AG09309 (cell line): ENCODE results near the gene GBX1.

ENCODE experiments used
- DNase-seq: peaks from one replicate; pipeline ENCODE4 v3.0.0-alpha.2; 2010; ENCODE audit warnings: low read depth
- H3K4me3 ChIP-seq: 2 replicates; pipeline ENCODE4 v1.5.1; 2011; ENCODE audit warnings: mild to moderate bottlenecking, low read depth, low read length, moderate library complexity; ENCODE audit not compliant: control insufficient read depth
- CTCF ChIP-seq: IDR thresholded peaks from 2 replicates; pipeline ENCODE4 v1.5.1; 2011; ENCODE audit warnings: mild to moderate bottlenecking, low read depth, low read length, inconsistent platforms; ENCODE audit not compliant: insufficient read depth, control insufficient read depth; ENCODE audit errors: missing control alignments

The GBX1 gene

DNA sequence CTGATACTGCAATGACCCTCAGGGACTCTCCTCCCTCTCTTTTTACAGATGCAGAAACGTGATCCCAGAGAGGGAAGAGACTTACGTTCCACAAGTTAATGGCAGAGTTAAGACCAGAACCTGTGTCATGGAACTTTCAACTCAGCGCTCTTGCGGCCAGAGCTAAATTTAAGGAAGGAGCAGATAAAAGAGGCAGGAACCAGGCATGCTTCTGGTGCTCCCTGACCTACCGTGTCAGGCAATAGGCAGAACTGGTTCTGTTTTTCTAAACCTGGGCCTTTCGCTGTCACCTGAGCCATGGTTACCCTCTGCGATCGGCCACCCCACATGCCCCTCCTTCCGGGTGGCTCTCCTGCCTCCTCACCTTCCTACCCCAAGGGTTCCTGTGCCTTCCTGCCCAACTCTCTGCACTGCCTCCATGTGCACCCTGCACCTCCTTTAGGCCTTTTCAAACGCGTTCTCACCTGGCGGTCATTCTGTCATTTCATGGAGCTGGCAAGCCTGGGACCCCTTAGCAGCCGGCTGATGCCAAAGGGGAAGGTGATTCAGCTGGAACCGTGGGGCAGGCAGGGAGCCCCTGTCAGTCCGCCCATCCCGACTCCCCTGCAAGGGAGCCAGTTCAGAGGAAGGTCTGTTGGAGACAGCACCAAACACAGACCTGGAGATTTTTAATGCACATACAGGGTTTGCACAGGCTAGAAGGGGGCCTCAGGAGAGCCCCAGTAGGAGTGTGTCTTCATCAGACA, 7.7 kb upstream of the GBX1 start:
- DNase-seq, result no peak
- H3K4me3 ChIP-seq, result no peak overlapping the region
- TF ChIP-seq CTCF, result no peak

GRCh38 chr7:151174246-151175046, 7.0 kb upstream of the GBX1 start:
- TF ChIP-seq CTCF, result no peak
- DNase-seq, result no peak
- H3K4me3 ChIP-seq, result no peak overlapping the region

- TF ChIP-seq CTCF, result no peak
- no peak for DNase-seq
- H3K4me3 ChIP-seq, result no peak overlapping the region
Observed at GRCh38 chr7:151173386-151174245, 6.1 kb upstream of the GBX1 start.

GRCh38 chr7:151172273-151173141, 5.0 kb upstream of the GBX1 start:
- H3K4me3 ChIP-seq, result no peak overlapping the region
- no peak for DNase-seq
- TF ChIP-seq CTCF, result peak; percentile 100

DNA sequence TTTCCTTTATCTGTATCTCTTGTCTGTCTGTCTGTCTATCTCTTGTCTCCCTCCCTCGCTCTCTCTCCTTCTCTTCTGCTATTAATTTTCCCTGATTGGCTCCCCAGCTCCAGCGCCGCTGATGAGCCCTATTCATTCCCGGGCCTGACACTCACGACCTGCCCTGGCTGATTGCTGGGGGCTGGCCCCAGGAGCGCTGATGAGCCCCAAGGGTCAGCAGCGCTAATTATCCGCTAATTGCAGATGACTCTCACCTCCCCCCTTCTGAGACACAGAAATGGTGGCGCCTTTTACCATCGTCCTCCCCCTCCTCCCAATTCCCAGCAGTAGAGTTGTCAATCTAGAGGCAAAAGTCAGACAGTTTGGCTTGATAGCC, 1.3 kb upstream of the GBX1 start:
- no peak for TF ChIP-seq CTCF
- DNase-seq, result no peak
- no peak overlapping the region for H3K4me3 ChIP-seq
